GM23338 (cell line): ENCODE measurements around the gene DCBLD1.

Experiments
- CREB1 ChIP-seq: fragments of 250-450 bp; sonication (Bioruptor Pico); IDR thresholded peaks from 2 replicates; pipeline ENCODE4 v1.5.0; 2020; ENCODE audit warnings: low read depth, mild to moderate bottlenecking, moderate library complexity
- EZH2 ChIP-seq: fragments of 200-600 bp; sonication (generic); IDR thresholded peaks from one replicate; pipeline ENCODE4 v1.8.0; 2017; ENCODE audit warnings: antibody characterized with exemption, mild to moderate bottlenecking, low read depth; ENCODE audit not compliant: unreplicated experiment
- JUNB ChIP-seq: IDR thresholded peaks from one replicate; pipeline ENCODE4 v1.6.1; 2016; ENCODE audit warnings: antibody characterized with exemption; ENCODE audit not compliant: unreplicated experiment
- POLR2AphosphoS5 ChIP-seq: IDR thresholded peaks from 2 replicates; pipeline ENCODE4 v1.6.1; 2016; ENCODE audit warnings: antibody characterized with exemption, low read depth
- TF ChIP-seq, protein P1 (sequence below): IDR thresholded peaks from one replicate; pipeline ENCODE4 v1.6.1; 2018; ENCODE audit warnings: antibody characterized with exemption; ENCODE audit not compliant: unreplicated experiment
- TF ChIP-seq, protein P2 (sequence below), 2 experiments: fragments of 200-600 bp in 1 of 2; sonication (generic) in 1 of 2; conservative IDR thresholded peaks; 2 replicates each; pipeline versions ENCODE4 v1.5.1 to v1.6.1; 2016 to 2017; ENCODE audit warnings: antibody characterized with exemption in 2 of 2, low read depth in 2 of 2, mild to moderate bottlenecking in 2 of 2, moderate library complexity in 1 of 2
- TF ChIP-seq, protein P3 (sequence below): fragments of 250-450 bp; sonication (Bioruptor Pico); IDR thresholded peaks from 2 replicates; pipeline ENCODE4 v1.5.0; 2020; ENCODE audit warnings: mild to moderate bottlenecking, moderate library complexity

DNA sequence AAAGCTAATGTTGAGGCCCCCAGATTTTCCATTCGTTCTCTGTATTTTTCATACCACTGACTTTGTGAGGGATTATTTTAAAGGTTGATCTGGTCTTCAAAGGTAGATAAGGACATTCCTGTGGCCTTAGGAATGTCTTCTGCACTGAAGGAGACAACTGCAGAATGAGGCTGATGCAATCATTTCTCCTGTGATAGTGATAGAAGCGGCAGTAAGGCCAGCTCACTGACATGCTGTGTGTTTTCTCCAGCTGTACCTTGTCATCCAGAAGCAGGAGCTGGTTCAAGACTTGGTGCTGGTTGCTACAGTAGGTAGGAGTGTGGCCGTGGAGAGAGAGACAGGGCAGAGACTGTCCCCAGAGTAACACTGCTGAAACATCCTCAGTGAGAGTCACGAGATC lies 53.8 kb downstream of the DCBLD1 start:
- TF ChIP-seq, protein P1, sequence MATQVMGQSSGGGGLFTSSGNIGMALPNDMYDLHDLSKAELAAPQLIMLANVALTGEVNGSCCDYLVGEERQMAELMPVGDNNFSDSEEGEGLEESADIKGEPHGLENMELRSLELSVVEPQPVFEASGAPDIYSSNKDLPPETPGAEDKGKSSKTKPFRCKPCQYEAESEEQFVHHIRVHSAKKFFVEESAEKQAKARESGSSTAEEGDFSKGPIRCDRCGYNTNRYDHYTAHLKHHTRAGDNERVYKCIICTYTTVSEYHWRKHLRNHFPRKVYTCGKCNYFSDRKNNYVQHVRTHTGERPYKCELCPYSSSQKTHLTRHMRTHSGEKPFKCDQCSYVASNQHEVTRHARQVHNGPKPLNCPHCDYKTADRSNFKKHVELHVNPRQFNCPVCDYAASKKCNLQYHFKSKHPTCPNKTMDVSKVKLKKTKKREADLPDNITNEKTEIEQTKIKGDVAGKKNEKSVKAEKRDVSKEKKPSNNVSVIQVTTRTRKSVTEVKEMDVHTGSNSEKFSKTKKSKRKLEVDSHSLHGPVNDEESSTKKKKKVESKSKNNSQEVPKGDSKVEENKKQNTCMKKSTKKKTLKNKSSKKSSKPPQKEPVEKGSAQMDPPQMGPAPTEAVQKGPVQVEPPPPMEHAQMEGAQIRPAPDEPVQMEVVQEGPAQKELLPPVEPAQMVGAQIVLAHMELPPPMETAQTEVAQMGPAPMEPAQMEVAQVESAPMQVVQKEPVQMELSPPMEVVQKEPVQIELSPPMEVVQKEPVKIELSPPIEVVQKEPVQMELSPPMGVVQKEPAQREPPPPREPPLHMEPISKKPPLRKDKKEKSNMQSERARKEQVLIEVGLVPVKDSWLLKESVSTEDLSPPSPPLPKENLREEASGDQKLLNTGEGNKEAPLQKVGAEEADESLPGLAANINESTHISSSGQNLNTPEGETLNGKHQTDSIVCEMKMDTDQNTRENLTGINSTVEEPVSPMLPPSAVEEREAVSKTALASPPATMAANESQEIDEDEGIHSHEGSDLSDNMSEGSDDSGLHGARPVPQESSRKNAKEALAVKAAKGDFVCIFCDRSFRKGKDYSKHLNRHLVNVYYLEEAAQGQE: no peak
- TF ChIP-seq POLR2AphosphoS5 (no peak), CREB1 (CRISPR knock-in tag) (no peak), EZH2 (no peak), JUNB (no peak)
- TF ChIP-seq, protein P2, sequence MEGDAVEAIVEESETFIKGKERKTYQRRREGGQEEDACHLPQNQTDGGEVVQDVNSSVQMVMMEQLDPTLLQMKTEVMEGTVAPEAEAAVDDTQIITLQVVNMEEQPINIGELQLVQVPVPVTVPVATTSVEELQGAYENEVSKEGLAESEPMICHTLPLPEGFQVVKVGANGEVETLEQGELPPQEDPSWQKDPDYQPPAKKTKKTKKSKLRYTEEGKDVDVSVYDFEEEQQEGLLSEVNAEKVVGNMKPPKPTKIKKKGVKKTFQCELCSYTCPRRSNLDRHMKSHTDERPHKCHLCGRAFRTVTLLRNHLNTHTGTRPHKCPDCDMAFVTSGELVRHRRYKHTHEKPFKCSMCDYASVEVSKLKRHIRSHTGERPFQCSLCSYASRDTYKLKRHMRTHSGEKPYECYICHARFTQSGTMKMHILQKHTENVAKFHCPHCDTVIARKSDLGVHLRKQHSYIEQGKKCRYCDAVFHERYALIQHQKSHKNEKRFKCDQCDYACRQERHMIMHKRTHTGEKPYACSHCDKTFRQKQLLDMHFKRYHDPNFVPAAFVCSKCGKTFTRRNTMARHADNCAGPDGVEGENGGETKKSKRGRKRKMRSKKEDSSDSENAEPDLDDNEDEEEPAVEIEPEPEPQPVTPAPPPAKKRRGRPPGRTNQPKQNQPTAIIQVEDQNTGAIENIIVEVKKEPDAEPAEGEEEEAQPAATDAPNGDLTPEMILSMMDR (conservative IDR thresholded peaks at IDR 0.05; ENCODE audit: low read depth in 2 of 2): no peak
- TF ChIP-seq, protein P3, sequence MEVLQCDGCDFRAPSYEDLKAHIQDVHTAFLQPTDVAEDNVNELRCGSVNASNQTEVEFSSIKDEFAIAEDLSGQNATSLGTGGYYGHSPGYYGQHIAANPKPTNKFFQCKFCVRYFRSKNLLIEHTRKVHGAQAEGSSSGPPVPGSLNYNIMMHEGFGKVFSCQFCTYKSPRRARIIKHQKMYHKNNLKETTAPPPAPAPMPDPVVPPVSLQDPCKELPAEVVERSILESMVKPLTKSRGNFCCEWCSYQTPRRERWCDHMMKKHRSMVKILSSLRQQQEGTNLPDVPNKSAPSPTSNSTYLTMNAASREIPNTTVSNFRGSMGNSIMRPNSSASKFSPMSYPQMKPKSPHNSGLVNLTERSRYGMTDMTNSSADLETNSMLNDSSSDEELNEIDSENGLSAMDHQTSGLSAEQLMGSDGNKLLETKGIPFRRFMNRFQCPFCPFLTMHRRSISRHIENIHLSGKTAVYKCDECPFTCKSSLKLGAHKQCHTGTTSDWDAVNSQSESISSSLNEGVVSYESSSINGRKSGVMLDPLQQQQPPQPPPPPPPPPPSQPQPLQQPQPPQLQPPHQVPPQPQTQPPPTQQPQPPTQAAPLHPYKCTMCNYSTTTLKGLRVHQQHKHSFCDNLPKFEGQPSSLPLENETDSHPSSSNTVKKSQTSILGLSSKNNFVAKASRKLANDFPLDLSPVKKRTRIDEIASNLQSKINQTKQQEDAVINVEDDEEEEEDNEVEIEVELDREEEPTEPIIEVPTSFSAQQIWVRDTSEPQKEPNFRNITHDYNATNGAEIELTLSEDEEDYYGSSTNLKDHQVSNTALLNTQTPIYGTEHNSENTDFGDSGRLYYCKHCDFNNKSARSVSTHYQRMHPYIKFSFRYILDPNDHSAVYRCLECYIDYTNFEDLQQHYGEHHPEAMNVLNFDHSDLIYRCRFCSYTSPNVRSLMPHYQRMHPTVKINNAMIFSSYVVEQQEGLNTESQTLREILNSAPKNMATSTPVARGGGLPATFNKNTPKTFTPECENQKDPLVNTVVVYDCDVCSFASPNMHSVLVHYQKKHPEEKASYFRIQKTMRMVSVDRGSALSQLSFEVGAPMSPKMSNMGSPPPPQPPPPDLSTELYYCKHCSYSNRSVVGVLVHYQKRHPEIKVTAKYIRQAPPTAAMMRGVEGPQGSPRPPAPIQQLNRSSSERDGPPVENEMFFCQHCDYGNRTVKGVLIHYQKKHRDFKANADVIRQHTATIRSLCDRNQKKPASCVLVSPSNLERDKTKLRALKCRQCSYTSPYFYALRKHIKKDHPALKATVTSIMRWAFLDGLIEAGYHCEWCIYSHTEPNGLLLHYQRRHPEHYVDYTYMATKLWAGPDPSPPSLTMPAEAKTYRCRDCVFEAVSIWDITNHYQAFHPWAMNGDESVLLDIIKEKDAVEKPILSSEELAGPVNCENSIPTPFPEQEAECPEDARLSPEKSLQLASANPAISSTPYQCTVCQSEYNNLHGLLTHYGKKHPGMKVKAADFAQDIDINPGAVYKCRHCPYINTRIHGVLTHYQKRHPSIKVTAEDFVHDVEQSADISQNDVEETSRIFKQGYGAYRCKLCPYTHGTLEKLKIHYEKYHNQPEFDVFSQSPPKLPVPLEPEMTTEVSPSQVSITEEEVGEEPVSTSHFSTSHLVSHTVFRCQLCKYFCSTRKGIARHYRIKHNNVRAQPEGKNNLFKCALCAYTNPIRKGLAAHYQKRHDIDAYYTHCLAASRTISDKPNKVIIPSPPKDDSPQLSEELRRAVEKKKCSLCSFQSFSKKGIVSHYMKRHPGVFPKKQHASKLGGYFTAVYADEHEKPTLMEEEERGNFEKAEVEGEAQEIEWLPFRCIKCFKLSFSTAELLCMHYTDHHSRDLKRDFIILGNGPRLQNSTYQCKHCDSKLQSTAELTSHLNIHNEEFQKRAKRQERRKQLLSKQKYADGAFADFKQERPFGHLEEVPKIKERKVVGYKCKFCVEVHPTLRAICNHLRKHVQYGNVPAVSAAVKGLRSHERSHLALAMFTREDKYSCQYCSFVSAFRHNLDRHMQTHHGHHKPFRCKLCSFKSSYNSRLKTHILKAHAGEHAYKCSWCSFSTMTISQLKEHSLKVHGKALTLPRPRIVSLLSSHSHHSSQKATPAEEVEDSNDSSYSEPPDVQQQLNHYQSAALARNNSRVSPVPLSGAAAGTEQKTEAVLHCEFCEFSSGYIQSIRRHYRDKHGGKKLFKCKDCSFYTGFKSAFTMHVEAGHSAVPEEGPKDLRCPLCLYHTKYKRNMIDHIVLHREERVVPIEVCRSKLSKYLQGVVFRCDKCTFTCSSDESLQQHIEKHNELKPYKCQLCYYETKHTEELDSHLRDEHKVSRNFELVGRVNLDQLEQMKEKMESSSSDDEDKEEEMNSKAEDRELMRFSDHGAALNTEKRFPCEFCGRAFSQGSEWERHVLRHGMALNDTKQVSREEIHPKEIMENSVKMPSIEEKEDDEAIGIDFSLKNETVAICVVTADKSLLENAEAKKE (CRISPR knock-in tag): no peak
